NCI-H2196 treated with DMSO at 0.1 percent for 48 hours (cell line): ENCODE measurements around the gene MEGF9.
"Not testable (repeated sequence)": the region's sequence is repeated elsewhere in the genome, so short reads cannot be mapped to it uniquely, and the experiment has no call there.

Source experiments
- DNase-seq: peaks from one replicate; lab custom pipeline; 2025; ENCODE audit not compliant: unreplicated experiment; lab: John Stamatoyannopoulos, UW

The MEGF9 gene

GRCh38 chr9:120659676-120660075 lies 54.6 kb downstream of the MEGF9 start:
- DNase-seq = no peak

- no peak for DNase-seq
Measured at GRCh38 chr9:120659209-120659608, 55.1 kb downstream of the MEGF9 start.

- DNase-seq = no peak
Measured at GRCh38 chr9:120655005-120655622, 59.2 kb downstream of the MEGF9 start.

GRCh38 chr9:120654272-120654671 lies 60.0 kb downstream of the MEGF9 start:
- DNase-seq = no peak

GRCh38 chr9:120653762-120654161 lies 60.5 kb downstream of the MEGF9 start:
- DNase-seq = no peak

- no peak for DNase-seq
Measured at GRCh38 chr9:120652934-120653333, 61.3 kb downstream of the MEGF9 start.

- DNase-seq = no peak
Measured at GRCh38 chr9:120650352-120650751, 63.9 kb downstream of the MEGF9 start.

GRCh38 chr9:120648581-120649197 lies 65.6 kb downstream of the MEGF9 start:
- no peak for DNase-seq

GRCh38 chr9:120646948-120647347 lies 67.3 kb downstream of the MEGF9 start:
- DNase-seq = no peak

- DNase-seq = no peak
Measured at GRCh38 chr9:120645760-120646159, 68.5 kb downstream of the MEGF9 start.

GRCh38 chr9:120643061-120643460 lies 71.2 kb downstream of the MEGF9 start:
- no peak for DNase-seq

GRCh38 chr9:120642129-120642770 lies 72.0 kb downstream of the MEGF9 start:
- no peak for DNase-seq

- not testable (repeated sequence) for DNase-seq
Measured at GRCh38 chr9:120640874-120641273, 73.4 kb downstream of the MEGF9 start.

GRCh38 chr9:120640380-120640779 lies 73.9 kb downstream of the MEGF9 start:
- DNase-seq = no peak

GRCh38 chr9:120637919-120638318 lies 76.4 kb downstream of the MEGF9 start:
- DNase-seq = no peak

GRCh38 chr9:120636194-120636957 lies 77.9 kb downstream of the MEGF9 start:
- no peak for DNase-seq

- DNase-seq = no peak
Measured at GRCh38 chr9:120635011-120635410, 79.3 kb downstream of the MEGF9 start.

GRCh38 chr9:120630333-120630732 lies 83.9 kb downstream of the MEGF9 start:
- DNase-seq = no peak

- DNase-seq = not testable (repeated sequence)
Measured at GRCh38 chr9:120628925-120629497, 85.3 kb downstream of the MEGF9 start.

- no peak for DNase-seq
Measured at GRCh38 chr9:120628207-120628924, 85.9 kb downstream of the MEGF9 start.

- DNase-seq = no peak
Measured at GRCh38 chr9:120627073-120627472, 87.2 kb downstream of the MEGF9 start.
